Left hindlimb (tissue), 1 donor: ENCODE data around the gene PRR23C.
"Not testable (repeated sequence)": the region's sequence is repeated elsewhere in the genome, so short reads cannot be mapped to it uniquely, and the experiment has no call there.

Experiments used
- DNase-seq: peaks from one replicate; pipeline ENCODE4 v3.0.0-alpha.2; 2018

Gene PRR23C

DNA sequence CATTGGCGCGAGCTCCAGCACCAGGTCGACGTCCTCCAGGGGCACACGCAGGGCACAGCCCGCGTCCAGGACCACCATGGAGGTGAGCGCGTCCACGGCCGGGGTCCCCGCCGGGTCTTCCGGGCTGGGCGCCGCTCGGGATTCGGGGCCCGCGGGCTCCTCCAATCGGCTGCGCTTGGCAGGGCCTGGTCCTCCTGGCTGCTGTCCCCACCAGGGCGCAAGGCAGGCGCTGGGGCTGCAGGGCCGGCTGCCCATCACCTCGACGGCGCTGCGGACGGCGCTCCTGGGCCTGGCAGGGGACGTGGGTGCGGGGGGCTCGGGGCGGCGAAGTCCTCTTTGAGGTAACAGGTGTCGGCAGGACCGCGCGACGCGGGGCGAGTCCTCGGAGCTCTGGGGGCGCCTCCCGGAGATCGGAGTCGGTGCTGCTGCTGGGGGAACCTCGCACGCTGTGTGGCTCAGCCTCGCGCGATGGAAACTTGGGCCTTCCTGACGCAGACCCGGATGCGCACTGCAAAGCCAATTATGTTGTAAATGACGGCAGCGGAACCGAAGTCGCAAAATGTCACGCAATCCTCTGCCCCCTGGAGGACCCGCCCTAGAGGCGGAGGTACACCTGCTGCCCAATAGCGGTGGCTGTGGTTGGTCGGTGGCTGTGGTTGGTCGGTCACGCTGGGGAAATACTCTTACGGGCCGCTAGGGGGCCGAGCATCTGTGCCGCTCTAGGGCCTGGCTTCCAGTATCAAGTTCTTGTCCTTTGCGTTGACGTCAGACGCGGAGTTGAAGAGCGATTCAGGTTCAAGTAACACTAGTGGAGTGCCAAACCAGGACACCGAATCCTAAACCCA lies at the start of gene PRR23C:
Gene PRR23C, minus strand, starts transcription at position 527 of the 845 bp plus-strand sequence. Its CDS starts 272 bp downstream, at position 255.
- DNase-seq = no peak

DNA sequence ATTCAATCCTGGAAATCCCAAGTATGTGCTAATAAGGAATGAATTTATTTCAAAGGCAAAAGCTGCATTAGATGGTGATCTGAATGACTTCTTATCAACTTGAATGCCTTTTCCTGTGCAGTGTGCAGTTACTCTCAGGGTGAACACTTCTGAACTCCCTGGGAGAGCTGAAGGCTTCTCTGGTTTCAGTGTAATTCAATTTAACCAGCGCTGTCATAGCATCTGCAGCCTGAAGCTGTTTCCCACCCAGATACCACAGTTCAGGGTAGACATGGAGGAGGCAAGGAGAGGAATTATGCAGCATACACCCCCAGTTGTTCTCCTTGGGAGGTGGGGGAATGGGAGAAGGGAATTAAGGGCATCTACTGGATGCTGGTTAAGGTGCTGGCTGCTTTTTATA lies 49.1 kb upstream of the PRR23C start:
- no peak for DNase-seq

DNA sequence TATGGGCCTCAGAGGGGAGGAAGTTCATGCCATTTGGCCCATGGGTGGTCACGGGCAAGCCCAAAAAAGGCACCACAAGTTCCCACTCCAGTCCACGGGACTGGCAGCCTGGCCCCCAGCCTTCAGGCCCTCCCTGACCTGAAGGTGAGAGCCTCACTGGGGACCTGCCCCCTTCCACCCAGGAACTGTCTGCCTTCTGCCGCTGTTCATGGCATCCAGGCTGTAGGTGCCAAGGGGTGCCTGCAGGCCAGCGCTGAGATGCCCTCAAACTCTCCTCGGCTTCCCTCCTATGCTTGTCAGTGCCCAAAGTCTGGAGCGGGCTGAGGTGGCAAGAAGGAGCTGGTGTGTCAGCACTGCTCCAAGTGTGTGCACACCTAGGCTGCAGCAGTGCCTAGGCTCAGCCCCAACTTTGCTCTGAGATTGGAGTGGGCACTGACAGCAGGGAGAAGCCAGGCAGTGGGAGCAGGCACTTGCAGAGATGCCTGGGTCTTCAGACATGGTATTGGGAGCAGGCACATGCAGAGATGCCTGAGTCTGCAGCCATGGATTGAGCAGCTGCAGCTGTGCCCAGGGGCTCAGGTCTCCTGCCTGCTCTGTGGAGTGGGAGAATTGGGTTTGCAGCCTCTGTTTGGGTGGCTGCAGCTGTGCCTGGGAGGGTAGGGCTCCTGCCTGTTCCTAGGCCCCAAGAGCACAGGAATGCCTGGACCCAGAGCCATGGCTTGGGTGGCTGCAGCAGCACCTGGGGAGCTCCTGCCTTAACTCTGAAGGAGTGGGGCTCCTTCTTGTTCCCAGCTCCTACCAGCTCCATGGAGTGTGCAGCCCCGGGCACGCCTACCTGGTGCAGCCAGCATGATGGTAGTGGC lies 44.0 kb upstream of the PRR23C start:
- no peak for DNase-seq

DNA sequence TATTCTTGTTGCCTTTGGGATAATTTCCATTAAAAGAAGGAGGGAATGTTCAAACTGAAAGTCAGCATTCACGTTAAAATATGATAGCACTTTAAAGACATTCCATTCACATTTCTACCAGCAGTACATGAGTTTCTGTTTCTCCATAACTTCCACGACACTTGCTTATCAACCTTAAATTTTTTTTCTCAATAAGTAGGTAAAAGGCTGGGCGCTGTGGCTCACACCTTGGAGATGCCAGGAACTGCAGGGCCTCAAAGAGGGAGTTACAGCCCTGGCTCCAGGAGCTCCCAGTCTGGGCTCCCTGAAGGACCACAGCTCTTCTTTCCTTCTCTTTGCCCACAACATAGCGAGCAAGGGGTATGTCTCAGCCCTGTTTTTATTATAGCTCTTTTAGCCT lies 42.9 kb upstream of the PRR23C start:
- no peak for DNase-seq

DNA sequence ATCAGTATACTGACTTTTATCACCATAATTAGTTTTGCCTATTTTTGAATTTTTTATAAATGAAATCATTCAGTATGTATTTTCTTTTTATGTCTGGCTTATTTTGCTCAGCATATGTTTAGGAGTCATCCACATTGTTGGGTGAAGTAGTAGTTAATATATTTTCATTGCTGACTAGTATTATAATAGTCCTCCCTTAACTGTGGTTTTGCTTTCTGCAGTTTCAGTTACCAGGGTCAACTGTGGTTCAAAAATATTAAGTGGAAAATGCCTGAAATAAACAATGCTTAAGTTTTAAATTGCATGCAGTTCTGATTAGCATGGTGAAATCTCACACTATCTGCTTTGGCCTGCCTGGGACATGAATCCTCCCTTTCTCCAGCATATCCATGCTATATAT lies 39.5 kb upstream of the PRR23C start:
- no peak for DNase-seq

DNA sequence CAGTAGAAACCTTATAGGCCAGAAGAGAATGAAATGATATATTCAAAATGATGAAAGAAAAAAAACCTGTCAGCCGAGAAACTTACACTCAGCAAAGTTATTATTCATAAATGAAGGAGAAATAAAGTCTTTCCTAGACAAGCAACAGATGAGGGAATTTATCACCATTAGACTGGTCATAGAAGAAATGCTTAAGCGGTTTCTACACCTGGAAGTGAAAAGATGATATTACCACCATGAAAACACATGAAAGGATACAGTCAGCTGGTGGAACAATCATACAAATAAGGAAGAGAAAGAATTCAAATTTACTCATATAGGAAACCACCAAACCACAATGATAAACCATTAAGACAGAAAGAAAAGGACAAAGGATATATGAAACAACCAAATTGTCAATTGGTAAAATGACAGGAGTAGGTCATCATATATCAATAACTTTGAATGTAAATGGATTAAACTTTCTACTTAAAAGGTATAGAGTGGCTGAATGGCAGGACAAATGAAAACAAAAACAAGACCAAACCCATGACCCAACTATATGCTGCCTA lies 29.9 kb upstream of the PRR23C start:
- no peak for DNase-seq

DNA sequence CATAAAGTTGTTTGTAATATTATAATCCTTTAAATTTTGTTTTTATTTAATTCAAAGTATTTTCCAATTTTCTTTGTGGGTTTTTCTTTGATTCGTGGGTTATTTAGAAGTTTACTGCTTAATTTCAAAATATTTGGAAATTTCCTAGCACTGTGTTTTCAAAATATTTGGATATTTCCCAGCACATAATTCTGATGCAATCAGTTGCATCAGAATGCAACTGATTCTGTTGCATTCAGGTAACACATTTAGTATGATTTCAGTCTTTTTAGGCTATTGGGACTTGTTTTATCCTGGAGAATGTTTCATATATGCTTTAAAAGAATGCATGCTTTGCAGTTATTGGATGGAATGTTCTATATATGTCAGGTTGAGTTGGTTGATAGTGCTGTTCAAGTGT lies 18.2 kb upstream of the PRR23C start:
- no peak for DNase-seq

DNA sequence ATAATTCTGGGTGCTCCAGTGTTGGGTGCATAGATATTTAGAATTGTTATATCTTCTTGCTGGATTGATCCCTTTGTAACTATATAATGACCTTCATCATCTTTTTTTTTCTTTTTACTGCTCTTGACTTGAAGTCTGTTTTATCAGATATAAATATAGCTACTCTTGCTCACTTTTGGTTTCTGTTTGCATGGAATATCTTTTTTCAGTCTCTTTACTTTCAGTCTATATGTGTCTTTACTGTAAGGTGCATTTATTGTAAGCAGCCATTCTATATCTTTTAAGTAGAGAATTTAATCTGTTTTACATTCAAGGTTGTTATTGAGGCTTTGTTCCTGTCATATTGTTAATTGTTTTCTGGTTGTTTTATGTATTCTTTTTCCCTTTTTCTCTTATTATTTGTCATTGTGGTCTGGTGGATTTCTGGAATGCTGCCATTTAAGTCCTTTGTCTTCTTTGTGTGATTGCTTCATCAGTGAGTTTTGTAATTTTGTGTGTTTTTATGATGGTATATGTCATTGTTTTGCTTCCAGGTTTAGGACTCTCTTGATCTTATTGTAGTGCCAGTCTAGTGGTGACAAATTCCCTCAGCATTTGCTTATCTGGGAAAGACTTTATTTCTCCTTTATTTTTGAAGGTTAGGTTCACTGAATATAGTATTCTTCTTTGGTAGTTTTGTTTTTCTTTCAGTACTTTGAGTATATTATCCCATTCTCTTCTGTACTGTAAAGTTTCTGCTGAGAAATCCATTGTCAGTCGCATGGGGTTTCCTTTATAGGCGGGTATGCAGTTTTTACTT lies 8.3 kb upstream of the PRR23C start:
- no peak for DNase-seq

DNA sequence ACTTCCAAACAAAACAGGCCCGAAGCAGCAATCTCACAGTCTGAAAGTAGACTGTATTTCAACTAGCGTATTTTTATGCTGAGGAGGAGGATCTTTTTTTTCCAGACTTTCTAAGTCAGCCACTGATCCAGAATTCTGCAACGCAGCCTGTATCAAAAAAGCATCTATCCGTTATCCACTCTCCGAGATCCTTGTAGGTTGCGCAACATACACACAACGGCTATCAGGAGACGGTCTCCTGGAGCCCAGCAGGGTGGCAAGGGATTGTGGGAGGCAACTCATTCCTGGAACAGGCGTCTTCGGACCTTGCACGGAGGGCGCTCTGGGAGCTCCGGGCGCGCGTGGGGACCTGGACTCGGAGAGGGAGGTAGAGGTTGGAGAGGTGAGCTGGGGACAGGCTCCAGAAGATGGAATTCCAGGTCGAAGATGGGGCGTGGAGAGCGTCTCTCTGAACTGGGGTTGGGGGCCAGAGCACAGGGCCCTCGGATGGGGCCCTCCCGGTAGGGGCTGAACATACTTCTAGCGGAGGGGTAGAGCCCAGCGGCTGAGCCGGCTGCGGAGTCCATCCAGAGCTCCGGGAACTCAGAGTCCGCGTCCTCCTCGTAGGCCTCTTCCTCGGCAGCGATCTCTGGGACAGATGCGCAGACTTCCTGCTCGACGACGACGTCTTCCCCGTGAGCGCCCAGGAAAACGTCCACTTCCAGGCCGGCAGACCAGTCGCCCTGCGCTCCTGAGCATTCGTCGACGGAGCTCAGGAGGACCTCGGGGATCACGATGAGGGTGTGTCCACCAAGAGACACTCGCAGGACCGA lies 932 bp downstream of the PRR23C start:
- DNase-seq = no peak

DNA sequence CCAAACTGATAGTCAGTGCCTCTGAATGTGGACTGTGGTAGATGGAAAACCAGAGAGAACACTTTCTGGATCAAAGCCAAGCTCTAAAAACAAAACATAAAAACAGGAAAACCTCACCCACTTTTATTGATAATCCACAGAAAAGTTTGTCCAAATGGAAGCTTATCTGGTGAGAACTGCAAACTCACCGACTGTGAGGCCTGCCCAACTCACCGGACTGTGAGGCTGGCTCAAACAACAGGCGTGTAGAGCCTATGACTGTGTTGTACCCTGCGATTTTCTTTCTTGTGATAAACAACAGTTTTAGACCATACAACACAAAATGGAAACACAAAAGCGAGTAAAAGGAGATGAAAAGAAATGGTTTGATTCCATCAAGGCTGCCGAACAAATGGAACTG lies 7.2 kb downstream of the PRR23C start:
- no peak for DNase-seq

DNA sequence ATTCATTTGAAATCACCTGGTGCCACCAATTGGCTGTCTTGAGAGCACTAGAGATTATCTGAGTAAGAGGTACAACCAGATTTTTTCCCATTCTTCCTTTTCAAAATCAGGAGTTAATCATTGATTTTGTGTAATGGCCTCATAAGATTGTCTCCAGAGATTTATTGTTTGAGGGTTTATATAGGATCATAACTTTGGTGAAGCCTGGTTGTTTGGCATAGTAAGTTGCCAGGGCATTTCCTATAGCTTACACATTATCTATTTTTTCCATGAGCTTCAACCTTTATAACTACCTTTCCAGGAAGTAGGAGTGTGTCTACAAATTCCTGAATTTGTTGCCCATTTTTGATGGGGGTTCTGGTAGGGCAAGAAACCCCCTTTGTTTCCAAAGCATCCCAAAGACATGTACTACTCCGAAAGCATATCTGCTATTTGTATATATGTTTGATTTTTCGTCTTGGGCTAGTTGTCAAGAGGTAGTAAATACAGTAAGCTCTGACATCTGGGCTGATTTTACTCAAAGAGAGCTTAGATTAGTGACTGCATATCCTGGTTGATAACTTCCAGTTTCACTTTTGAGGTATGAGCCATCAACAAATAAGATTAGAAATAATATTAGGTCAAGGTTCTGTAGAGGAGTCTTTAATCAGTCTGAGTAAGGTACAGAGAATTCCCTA lies 12.2 kb downstream of the PRR23C start:
- DNase-seq = no peak

DNA sequence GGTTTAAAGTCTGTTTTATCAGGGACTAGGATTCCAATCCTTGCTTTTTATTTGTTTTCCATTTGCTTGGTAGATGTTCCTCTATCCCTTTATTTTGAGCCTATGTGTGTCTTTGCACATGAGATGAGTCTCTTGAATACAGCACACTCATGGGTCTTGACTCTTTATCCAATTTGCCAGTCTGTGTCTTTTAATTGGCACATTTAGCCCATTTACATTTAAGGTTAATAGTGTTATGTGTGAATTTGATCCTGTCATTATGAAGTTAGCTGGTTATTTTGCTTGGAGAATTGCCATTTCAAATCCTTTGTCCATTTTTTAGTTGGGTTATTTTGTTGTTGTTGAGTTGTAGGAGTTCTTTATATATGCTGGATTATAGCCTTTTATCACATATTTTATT lies 14.1 kb downstream of the PRR23C start:
- DNase-seq = not testable (repeated sequence)

DNA sequence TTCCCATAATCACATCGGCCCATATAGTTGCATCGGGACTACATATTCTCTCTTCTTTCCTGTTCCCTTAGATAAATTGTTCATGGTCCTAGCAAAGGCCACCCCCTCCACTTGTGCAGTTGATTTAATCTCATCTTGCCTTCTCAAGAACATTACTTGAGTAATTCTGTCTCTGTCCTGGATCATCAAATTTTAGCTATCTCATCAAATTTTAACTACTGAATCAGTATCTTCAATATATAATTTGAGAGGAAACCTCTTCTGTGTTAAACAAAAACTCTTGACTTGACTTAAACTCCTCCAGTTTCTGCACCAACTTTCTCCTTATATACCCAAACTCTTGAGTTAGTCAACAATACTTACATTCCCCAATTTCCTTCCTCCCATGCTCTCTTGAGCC lies 19.7 kb downstream of the PRR23C start:
- DNase-seq = no peak

DNA sequence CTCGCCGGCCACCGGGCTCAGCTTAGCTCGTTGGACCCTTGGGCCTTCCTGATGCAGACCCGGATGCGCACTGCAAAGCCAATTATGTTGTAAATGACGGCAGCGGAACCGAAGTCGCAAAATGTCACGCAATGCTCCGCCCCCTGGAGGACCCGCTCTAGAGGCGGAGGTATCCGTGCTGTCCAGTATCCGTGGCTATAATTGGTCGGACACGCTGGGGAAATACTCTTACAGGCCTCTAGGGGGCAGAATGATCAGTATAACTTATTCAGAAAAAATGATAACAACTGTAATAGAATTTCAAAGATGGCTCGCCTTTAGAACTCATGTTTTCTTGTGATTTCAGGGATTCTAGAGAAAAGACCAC lies 23.8 kb downstream of the PRR23C start, which contains the start of gene PRR23B:
Gene PRR23B, minus strand, starts transcription at position 59 of the 367 bp plus-strand sequence. CDS start 265 bp downstream, outside the sequence.
- no peak for DNase-seq

DNA sequence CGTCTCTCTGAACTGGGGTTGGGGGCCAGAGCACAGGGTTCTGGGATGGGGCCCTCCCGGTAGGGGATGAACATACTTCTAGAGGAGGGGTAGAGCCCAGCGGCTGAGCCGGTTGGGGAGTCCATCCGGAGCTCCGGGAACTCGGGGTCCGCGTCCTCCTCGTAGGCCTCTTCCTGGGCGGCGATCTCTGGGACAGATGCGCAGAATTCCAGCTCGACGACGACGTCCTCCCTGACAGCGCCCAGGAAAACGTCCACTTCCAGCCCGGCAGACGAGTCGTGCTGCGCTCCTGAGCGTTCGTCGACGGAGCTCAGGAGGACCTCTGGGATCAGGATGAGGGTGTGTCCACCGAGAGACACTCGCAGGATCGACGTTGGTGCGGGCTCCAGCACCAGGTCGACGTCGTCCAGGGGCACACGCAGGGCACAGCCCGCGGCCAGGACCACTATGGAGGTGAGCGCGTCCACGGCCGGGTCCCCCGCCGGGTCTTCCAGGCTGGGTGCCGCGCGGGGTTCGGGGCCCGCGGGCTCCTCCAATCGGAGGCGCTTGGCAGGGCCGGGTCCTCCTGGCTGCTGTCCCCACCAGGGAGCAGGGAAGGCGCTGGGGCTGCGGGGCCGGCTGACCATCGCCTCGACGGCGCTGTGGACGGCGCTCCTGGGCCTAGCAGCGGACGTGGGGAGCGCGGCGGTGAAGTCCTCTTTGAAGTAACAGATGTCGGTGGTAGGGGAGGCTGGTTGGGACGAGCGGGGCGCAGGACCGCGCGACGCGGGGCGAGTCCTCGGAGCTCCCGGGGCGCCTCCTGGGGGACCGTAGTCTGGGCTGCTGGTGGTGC lies 24.4 kb downstream of the PRR23C start:
- no peak for DNase-seq

DNA sequence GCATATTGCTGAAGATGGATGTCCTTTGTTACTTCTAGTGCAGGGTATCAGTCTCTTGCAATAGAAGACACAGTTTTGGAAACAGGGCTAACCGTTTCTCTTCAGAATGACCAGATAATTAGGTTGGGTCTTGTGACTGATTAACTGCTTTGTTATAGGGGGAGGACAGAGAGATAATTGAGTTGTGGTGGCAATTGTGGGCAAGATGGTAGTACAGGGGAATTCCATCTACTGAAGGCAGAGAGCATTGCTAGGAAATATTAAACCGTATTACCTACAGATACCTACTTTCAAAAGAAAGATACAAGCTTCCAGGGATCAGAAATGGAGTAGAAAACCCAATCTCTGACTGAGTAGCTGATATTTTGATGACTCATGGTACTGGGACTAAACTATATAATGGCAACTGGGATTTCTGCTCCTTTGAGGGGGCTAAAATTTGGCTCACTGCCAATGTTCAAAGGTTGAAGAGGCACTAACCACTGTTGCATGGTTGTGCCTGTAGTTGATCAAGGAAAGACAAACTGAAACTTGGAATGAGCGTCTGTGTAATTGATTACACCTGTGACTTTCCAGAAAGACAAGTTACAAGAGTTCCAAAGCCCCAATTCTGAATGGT lies 28.2 kb downstream of the PRR23C start:
- DNase-seq = no peak

DNA sequence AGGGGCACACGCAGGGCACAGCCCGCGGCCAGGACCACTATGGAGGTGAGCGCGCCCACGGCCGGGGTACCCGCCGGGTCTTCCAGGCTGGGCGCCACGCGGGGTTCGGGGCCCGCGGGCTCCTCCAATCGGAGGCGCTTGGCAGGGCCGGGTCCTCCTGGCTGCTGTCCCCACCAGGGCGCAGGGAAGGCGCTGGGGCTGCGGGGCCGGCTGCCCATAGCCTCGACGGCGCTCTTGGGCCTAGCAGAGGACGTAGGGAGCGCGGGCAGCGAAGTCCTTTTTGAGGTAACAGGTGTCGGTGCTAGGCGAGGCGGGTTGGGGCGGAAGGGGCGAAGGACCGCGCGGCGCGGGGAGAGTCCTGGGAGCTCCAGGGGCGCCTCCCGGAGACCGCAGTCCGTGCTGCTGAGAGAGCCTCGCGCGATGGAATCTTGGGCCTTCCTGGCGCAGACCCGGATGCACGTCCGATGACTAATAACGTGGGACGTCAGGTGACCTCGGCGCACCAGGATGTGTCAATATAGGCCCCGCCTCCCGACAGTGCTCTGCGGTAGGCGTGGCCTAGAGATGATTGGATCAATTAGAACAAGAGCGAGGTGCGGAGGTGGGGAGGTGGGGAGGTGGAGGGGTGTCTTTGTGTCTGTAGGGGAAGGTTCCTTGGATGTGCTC lies 38.5 kb downstream of the PRR23C start, which contains the start of gene PRR23A:
Gene PRR23A, minus strand, starts transcription at position 218 of the 666 bp plus-strand sequence. Its CDS starts 0 bp downstream, at position 218.
- DNase-seq = no peak

DNA sequence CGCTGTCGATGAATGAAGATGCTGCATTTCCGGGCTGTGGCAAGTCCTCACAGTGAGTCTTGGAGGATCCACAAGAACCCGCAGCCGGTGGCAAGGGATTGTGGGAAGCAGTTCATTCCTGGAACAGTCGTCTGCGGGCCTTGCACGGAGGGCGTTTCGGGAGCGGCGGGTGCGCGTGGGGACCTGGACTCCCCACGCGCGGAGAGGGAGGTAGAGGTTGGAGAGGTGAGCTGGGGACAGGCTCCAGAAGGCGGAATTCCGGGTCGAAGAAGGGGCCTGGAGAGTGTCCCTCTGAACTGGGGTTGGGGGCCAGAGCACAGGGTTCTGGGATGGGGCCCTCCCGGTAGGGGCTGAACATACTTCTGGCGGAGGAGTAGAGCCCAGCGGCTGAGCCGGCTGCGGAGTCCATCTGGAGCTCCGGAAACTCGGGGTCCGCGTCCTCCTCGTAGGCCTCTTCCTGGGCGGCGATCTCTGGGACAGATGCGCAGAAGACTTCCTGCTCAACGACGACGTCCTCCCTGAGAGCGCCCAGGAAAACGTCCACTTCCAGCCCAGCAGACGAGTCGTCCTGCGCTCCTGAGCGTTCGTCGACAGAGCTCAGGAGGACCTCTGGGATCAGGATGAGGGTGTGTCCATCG lies 39.2 kb downstream of the PRR23C start:
- no peak for DNase-seq

DNA sequence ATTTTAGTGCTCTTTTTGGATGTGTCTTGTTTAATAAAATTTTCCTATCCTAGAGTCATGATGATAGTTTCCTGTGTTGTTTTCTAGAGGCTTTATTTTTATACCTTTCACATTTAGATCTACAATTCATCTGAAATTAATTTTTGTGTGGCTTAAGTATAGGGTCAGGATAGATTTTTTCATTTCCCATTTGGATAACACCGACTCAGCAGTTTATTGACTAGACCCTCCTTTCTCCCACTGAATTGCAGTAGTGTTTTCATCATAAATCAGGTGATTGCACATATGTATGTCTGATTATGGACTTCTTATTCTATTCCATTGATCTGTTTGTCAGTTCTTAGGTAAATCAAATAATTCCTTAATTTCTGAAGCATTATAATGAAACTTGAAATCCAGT lies 49.0 kb downstream of the PRR23C start:
- DNase-seq = no peak
